Measurements from ENCODE around the gene FANCM. TPM values are rescaled to one million over a fixed set of nuclear protein-coding genes. Genes with fewer than 3 reads are reported as not detected.
A peak's percentile ranks its signal among the peaks of the same experiment; 100 is the strongest.

FANCM gene
- total RNA-seq, 2 experiments from 2014 or later, result 12.7 to 13.3 TPM

DNA sequence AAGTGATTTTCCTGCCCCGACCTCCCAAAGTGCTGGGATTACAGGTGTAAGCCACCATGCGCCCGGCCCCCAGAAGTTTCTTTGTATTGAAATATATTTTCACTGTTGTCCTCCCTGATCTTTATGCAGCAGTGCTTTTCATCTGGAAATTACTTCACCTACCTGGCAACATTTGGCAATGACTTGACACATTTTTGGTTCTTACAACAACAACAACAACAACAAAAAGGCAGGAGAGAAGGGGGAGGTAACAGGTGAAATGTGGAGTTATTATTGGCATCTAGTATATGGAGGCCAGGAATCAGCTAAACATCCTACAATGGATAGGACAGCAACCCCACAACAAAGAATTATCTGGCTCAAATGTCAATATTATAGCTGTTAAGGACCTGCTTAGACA, 13.9 kb downstream of the FANCM start:
- H3K27ac Mint-ChIP-seq, result no peak overlapping the region
- peaks cover 32% of the 10 kb centered on the region for H3K36me3 Mint-ChIP-seq (ENCODE audit: low read depth)
- H3K27me3 Mint-ChIP-seq, result no peaks in the 10 kb centered on the region
- DNase-seq, result no peak
- ChIA-PET CTCF (interaction anchor here (1.6 kb wide), 1 partner anchor 12 kb away, joined by 3 read pairs; no protein-coding TSS in a partner anchor), POLR2A (interaction anchor here (1.0 kb wide), 1 partner anchor 13 kb away, joined by 3 read pairs; no protein-coding TSS in a partner anchor)
- no peaks in the 10 kb centered on the region for H3K9me3 Mint-ChIP-seq
- H3K4me1 Mint-ChIP-seq, result peaks cover 4% of the 10 kb centered on the region
- H3K4me3 Mint-ChIP-seq, result no peak overlapping the region

- no peaks in the 10 kb centered on the region for H3K9me3 Mint-ChIP-seq
- POLR2A ChIA-PET, result no interaction called here
These were observed 14.7 kb downstream of the FANCM start for GRCh38 chr14:45150386-45150890.

DNA sequence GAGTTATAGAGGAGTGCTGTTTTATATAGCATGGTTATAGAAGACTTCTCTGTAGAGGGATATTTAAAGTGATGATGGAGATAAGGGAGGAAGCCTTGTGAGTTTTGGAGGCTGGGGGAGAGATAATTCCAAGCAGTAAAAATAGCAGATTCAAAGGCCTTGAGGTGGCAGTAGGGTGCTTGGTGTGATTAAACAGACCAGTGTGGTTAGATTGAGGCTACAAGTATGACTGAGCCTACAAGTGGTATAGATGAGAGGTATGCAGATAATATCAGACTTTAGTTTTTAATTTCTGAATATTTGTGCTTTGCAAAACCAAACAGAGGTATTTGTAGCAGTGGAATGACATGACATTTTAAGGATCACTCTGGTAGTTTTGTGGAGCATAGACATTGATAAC, 20.3 kb downstream of the FANCM start:
- H3K4me1 Mint-ChIP-seq, result peaks cover 12% of the 10 kb centered on the region
- ChIA-PET CTCF (no interaction called here), POLR2A (no interaction called here)
- peaks cover 16% of the 10 kb centered on the region for H3K36me3 Mint-ChIP-seq (ENCODE audit: low read depth)
- no peak overlapping the region for H3K27ac Mint-ChIP-seq
- no peak for DNase-seq
- no peaks in the 10 kb centered on the region for H3K9me3 Mint-ChIP-seq
- H3K4me3 Mint-ChIP-seq, result no peak overlapping the region
- no peaks in the 10 kb centered on the region for H3K27me3 Mint-ChIP-seq

More at GRCh38 chr14:45150386-45150890, 14.7 kb downstream of the FANCM start:
- Mint-ChIP-seq H3K4me3 (no peak overlapping the region), H3K27ac (no peak overlapping the region), H3K36me3 (ENCODE audit: low read depth) (peaks cover 26% of the 10 kb centered on the region), H3K27me3 (no peaks in the 10 kb centered on the region), H3K4me1 (peaks cover 3% of the 10 kb centered on the region)
- CTCF ChIA-PET, result interaction anchor here (1.6 kb wide), 1 partner anchor 11 kb away, joined by 3 read pairs; no protein-coding TSS in a partner anchor
- no peak for DNase-seq

DNA sequence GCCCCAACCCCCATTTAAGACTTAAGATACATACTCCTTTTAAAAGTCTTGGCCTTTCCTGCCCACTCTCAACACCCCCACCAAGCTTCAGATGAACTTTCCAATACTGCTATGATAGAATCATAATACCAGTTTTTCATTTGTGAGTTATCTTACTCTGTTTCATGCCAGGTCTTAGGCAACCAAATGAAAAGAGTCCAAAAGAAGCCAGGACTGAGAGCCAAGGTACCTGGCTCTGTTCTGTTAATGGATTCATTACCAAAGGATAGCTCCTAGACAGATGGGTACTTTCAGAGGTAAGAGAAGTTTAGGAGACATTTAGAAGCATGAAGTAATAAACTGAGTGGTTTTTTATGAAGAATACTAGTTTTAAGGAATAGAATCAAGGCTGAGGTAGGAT, 34.2 kb downstream of the FANCM start:
- POLR2A ChIA-PET, result no interaction called here
- no peaks in the 10 kb centered on the region for H3K27me3 Mint-ChIP-seq
- DNase-seq, result no peak
- CTCF ChIA-PET, result no interaction called here
- H3K9me3 Mint-ChIP-seq, result no peaks in the 10 kb centered on the region
- no peak overlapping the region for H3K4me3 Mint-ChIP-seq
- H3K27ac Mint-ChIP-seq, result no peak overlapping the region
- H3K36me3 Mint-ChIP-seq (ENCODE audit: low read depth), result peaks cover 17% of the 10 kb centered on the region
- no peaks in the 10 kb centered on the region for H3K4me1 Mint-ChIP-seq

- no peaks in the 10 kb centered on the region for H3K27me3 Mint-ChIP-seq
- no peak overlapping the region for H3K27ac Mint-ChIP-seq
- no peaks in the 10 kb centered on the region for H3K9me3 Mint-ChIP-seq
- peaks cover 8% of the 10 kb centered on the region for H3K36me3 Mint-ChIP-seq (ENCODE audit: low read depth)
- no peak overlapping the region for H3K4me3 Mint-ChIP-seq
- CTCF ChIA-PET, result no interaction called here
- DNase-seq, result no peak
- no peaks in the 10 kb centered on the region for H3K4me1 Mint-ChIP-seq
- POLR2A ChIA-PET, result no interaction called here
These were observed 41.3 kb downstream of the FANCM start for GRCh38 chr14:45177076-45177475.

DNA sequence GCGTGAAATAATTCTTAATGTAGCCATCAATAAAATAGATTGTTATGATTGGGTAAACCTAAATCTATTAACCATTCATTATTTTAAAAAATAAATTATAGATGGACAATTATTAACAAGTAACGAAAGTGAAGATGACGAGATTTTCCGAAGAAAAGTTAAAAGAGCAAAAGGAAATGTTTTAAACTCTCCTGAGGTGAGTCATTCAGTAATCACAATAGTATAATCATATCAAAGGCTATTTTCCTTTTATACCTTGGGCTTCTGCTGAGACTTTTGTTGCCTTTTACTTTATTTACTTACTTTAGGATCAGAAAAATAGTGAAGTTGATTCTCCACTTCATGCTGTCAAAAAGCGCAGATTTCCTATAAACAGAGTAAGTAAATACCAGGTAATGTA, 45.6 kb downstream of the FANCM start:
- Mint-ChIP-seq H3K4me3 (no peak overlapping the region), H3K27me3 (no peaks in the 10 kb centered on the region), H3K9me3 (no peaks in the 10 kb centered on the region), H3K27ac (no peak overlapping the region), H3K36me3 (ENCODE audit: low read depth) (peaks cover 11% of the 10 kb centered on the region), H3K4me1 (no peaks in the 10 kb centered on the region)
- no peak for DNase-seq
- ChIA-PET POLR2A (no interaction called here), CTCF (no interaction called here)

GRCh38 chr14:45181806-45182205, 46.1 kb downstream of the FANCM start:
- Mint-ChIP-seq H3K27ac (no peak overlapping the region), H3K36me3 (ENCODE audit: low read depth) (peaks cover 16% of the 10 kb centered on the region), H3K9me3 (no peaks in the 10 kb centered on the region), H3K27me3 (no peaks in the 10 kb centered on the region), H3K4me1 (no peaks in the 10 kb centered on the region), H3K4me3 (no peak overlapping the region)
- DNase-seq, result no peak
- POLR2A ChIA-PET, result no interaction called here
- CTCF ChIA-PET, result no interaction called here

DNA sequence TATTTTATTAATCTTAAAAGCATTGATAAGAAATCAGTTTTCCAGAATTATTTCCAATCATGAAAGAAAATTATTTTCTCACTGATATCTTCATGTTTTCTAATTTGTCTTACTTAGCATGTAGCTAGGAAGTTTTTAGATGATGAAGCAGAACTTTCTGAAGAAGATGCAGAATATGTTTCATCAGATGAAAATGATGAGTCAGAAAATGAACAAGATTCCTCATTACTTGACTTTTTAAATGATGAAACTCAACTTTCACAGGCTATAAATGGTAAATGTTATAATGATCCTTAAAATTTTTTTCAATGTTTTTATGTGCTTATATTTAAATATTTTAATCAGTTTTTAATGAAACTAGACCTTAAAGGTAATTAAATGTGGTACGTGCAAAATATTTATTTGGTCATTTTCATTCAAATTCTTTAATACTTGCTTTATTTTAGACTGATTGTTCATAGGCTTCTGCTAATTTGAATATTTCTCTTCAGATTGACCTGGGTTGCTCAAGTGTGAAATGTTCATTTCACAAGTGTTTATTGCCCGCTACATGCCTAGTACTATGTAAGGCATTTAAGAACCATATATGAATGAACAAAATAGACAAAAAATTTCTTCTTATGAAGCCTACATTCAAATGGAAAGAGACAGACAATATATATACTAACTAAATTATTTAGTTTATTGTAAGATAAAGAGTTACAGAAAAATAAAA, 49.5 kb downstream of the FANCM start:
- H3K4me3 Mint-ChIP-seq, result no peak overlapping the region
- no peaks in the 10 kb centered on the region for H3K4me1 Mint-ChIP-seq
- POLR2A ChIA-PET, result no interaction called here
- no peak overlapping the region for H3K27ac Mint-ChIP-seq
- no peaks in the 10 kb centered on the region for H3K27me3 Mint-ChIP-seq
- no peak for DNase-seq
- peaks cover 28% of the 10 kb centered on the region for H3K36me3 Mint-ChIP-seq (ENCODE audit: low read depth)
- H3K9me3 Mint-ChIP-seq, result no peaks in the 10 kb centered on the region
- CTCF ChIA-PET, result no interaction called here

DNA sequence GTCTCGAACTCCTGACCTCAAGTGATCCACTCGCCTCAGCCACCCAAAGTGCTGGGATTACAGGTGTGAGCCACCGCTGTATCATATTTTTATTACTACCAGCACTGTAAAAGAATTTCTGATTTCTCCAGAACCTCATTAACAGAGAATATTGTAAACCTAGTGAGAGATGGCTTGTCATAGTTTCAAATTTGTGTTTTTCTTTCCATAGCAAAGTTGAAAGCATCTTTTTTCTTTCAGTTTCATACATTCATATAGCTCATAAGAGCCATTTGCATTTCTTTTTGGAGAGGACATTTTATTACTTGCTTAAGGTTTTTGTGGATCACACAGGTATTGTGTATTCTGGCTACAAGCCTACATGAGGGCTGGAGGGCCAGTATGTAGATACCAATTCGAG, 59.2 kb downstream of the FANCM start:
- H3K36me3 Mint-ChIP-seq (ENCODE audit: low read depth), result peaks cover 34% of the 10 kb centered on the region
- POLR2A ChIA-PET, result no interaction called here
- peak overlapping the region; percentile 23 for H3K27ac Mint-ChIP-seq
- H3K9me3 Mint-ChIP-seq, result no peaks in the 10 kb centered on the region
- no peak for DNase-seq
- peaks cover 7% of the 10 kb centered on the region for H3K4me1 Mint-ChIP-seq
- H3K4me3 Mint-ChIP-seq, result no peak overlapping the region
- no peaks in the 10 kb centered on the region for H3K27me3 Mint-ChIP-seq
- CTCF ChIA-PET, result no interaction called here

GRCh38 chr14:45198551-45198950, 62.8 kb downstream of the FANCM start:
- CTCF ChIA-PET, result no interaction called here
- H3K27me3 Mint-ChIP-seq, result no peaks in the 10 kb centered on the region

DNA sequence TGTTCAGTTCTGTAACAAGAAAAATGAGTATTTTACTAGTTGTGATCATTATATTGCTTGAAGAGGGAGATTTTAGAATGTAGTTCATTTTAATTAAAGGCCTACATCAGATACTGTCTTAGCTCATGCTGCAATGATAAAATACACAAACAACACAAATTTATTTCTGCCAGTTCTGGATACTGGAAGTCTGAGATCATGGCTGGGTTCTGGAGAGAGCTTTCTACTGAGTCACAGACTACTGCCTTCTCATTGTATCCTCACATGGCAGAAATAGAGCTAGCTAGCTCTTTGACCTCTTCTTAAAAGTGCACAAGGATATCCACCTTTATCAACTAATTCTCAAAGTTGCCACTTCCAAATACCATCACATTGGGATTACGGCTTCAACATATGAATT, 63.5 kb downstream of the FANCM start:
- DNase-seq, result no peak
- CTCF ChIA-PET, result interaction anchor here (0.6 kb wide), 1 partner anchor 20 kb away, joined by 4 read pairs; no protein-coding TSS in a partner anchor
- POLR2A ChIA-PET, result no interaction called here
- Mint-ChIP-seq H3K4me3 (no peak overlapping the region), H3K4me1 (peaks cover 19% of the 10 kb centered on the region), H3K27me3 (no peaks in the 10 kb centered on the region), H3K9me3 (no peaks in the 10 kb centered on the region), H3K36me3 (ENCODE audit: low read depth) (peaks cover 37% of the 10 kb centered on the region), H3K27ac (no peak overlapping the region)

More at GRCh38 chr14:45198551-45198950, 62.8 kb downstream of the FANCM start:
- no peak for DNase-seq
- H3K27ac Mint-ChIP-seq, result no peak overlapping the region
- H3K9me3 Mint-ChIP-seq, result no peaks in the 10 kb centered on the region
- peaks cover 37% of the 10 kb centered on the region for H3K36me3 Mint-ChIP-seq (ENCODE audit: low read depth)
- POLR2A ChIA-PET, result no interaction called here
- peaks cover 19% of the 10 kb centered on the region for H3K4me1 Mint-ChIP-seq
- no peak overlapping the region for H3K4me3 Mint-ChIP-seq

DNA sequence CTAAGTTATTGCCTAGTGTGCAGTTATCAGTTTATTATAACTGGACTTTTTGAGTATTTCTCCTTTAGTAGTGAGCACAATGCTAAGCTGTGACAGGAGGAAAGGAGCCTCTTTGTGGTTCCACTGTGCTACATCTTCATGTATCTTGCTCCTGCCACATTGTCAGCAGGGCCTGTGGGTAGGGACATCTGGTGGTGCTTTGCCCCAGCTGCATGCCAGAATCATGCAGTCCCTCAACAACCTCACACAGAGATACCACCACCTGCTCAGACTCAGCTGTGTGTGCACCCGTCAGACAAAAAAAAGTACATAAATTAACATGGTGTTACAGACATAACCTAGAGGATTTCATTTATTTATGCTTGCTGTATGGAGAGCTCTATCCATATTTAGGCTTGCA, 66.2 kb downstream of the FANCM start:
- Mint-ChIP-seq H3K4me3 (no peak overlapping the region), H3K4me1 (peaks cover 12% of the 10 kb centered on the region), H3K9me3 (no peaks in the 10 kb centered on the region), H3K27me3 (no peaks in the 10 kb centered on the region), H3K27ac (peak overlapping the region; percentile 59), H3K36me3 (ENCODE audit: low read depth) (peaks cover 28% of the 10 kb centered on the region)
- peak; percentile 31 for DNase-seq
- ChIA-PET CTCF (interaction anchor here (0.5 to 1.5 kb wide), 5 partner anchors 8 to 66 kb away, joined by 3 to 4 read pairs (median 3); partner anchors contain the start of gene FANCM), POLR2A (interaction anchor here (0.7 to 1.1 kb wide), 4 partner anchors 10 to 239 kb away, joined by 3 to 4 read pairs (median 4); partner anchors contain the start of genes FANCM and TOGARAM1)

- ChIA-PET POLR2A (no interaction called here), CTCF (interaction anchor here (1.0 to 1.6 kb wide), 2 partner anchors 17 to 65 kb away, joined by 3 read pairs; no protein-coding TSS in a partner anchor)
- Mint-ChIP-seq H3K27ac (no peak overlapping the region), H3K4me1 (peaks cover 12% of the 10 kb centered on the region), H3K9me3 (no peaks in the 10 kb centered on the region), H3K36me3 (ENCODE audit: low read depth) (peaks cover 23% of the 10 kb centered on the region), H3K4me3 (no peak overlapping the region), H3K27me3 (no peaks in the 10 kb centered on the region)
- no peak for DNase-seq
These were observed 68.5 kb downstream of the FANCM start for GRCh38 chr14:45204241-45204640.

DNA sequence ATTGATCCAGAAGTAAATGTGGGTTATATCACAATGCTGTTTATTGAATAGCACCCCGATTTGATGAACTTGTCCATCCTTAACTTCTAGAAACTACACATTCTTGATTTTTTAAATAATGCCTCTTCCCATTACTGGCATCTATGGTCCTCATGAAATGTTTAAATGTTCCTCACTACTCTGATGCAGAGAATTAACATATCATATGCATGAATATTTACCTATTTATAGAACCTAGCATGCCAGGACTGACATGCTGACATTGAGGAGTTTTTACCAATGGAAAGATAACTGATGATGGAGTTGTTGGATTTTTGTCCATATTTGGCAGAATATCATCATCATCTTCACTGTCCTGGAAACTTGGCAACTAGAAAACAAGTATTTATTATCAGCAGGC, 74.4 kb downstream of the FANCM start:
- H3K36me3 Mint-ChIP-seq (ENCODE audit: low read depth), result peaks cover 50% of the 10 kb centered on the region
- ChIA-PET POLR2A (no interaction called here), CTCF (no interaction called here)
- H3K27ac Mint-ChIP-seq, result no peak overlapping the region
- no peaks in the 10 kb centered on the region for H3K27me3 Mint-ChIP-seq
- DNase-seq, result no peak
- H3K4me3 Mint-ChIP-seq, result no peak overlapping the region
- H3K4me1 Mint-ChIP-seq, result no peaks in the 10 kb centered on the region
- no peaks in the 10 kb centered on the region for H3K9me3 Mint-ChIP-seq

Measured in activated CD4-positive, alpha-beta memory T cell treated with anti-CD3 and anti-CD28 coated beads, Interleukin-2, amount 10 ng/mL, durations not matched to agents 7 days and 5 days (primary cell).